Measurements from ENCODE around the gene ZMIZ1.

DNA sequence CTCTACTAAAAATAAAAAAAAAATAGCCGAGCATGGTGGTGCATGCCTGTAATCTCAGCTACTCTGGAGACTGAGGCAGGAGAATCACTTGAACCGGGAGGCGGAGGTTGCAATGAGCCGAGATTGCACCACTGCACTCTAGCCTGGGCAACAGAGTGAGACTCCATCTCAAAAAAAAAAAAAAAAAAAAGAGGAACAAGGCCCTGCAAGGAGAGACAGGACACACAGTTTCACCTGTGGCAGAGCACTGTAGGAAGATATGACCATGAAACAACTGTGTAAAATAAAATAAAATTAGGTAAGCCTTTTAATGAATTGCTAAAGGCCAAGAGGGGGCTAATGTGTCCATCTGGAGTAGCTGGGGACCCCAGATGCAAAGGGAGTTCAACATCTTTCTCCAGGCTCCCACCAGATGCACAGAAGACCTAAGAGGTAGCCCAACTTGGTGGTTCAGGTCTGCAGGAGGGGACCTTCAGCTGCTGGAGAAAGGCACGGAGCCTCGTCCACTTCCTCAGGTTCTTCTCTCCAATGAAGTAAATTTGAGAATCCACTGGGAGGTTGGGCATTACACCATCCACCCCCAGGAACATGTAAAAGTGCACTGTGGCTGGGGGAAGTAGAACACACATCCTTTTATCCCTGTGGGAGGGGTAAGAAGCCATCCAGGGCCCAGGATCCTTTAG, 291.2 kb downstream of the ZMIZ1 start:
- no peak for TF ChIP-seq EP300 (IDR thresholded peaks at IDR 0.05)
- TF ChIP-seq, protein P1, sequence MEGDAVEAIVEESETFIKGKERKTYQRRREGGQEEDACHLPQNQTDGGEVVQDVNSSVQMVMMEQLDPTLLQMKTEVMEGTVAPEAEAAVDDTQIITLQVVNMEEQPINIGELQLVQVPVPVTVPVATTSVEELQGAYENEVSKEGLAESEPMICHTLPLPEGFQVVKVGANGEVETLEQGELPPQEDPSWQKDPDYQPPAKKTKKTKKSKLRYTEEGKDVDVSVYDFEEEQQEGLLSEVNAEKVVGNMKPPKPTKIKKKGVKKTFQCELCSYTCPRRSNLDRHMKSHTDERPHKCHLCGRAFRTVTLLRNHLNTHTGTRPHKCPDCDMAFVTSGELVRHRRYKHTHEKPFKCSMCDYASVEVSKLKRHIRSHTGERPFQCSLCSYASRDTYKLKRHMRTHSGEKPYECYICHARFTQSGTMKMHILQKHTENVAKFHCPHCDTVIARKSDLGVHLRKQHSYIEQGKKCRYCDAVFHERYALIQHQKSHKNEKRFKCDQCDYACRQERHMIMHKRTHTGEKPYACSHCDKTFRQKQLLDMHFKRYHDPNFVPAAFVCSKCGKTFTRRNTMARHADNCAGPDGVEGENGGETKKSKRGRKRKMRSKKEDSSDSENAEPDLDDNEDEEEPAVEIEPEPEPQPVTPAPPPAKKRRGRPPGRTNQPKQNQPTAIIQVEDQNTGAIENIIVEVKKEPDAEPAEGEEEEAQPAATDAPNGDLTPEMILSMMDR (IDR thresholded peaks at IDR 0.05), result no peak
- no peak for TF ChIP-seq POLR2AphosphoS5 (IDR thresholded peaks at IDR 0.05)

Data from suprapubic skin (tissue), 4 donors.